ENCODE measurements around the gene SYF2. TPM values are rescaled to one million over a fixed set of nuclear protein-coding genes. Genes with fewer than 3 reads are reported as not detected.

The SYF2 gene
- total RNA-seq, 4 donors from 2014 or later = 2.8 to 63.1 (median 36.6) TPM

GRCh38 chr1:25201006-25201405, 31.3 kb downstream of the SYF2 start:
- 86 to 91% methylated on average over 4 to 7 of the region's 7 CpGs for WGBS, 2 donors (ENCODE audit: low coverage in 1 of 2)
- no peak overlapping the region for H3K4me3 ChIP-seq
- no peak overlapping the region for H3K27ac ChIP-seq
- no peaks in the 10 kb centered on the region for H3K9me3 ChIP-seq
- no peaks in the 10 kb centered on the region for H3K36me3 ChIP-seq
- TF ChIP-seq EP300 (IDR thresholded peaks at IDR 0.05; ENCODE audit: low read depth) = no peak
- no peak for TF ChIP-seq POLR2A (IDR thresholded peaks at IDR 0.05)
- no peak for TF ChIP-seq CTCF (IDR thresholded peaks at IDR 0.05)
- no peak for TF ChIP-seq POLR2AphosphoS5 (IDR thresholded peaks at IDR 0.05)
- in situ Hi-C loops (cut with MboI; ENCODE audit: low pct_ligation_motif_present in 1 of 4, low pct_unique_long_range_greater_than_20kb in 1 of 4, low sequenced_read_pairs in 3 of 4) = loop anchor here (25.0 kb wide), 2 partner anchors 514 to 539 kb away; no protein-coding TSS in a partner anchor
- H3K27me3 ChIP-seq = no peaks in the 10 kb centered on the region
- H3K4me1 ChIP-seq = peaks cover 6 to 33% (median 21%) of the 10 kb centered on the region in 4 donors
- no peak for DNase-seq
- intact Hi-C loops (cut with DNase I; ENCODE audit: low total_unique reads) = no loop called here

GRCh38 chr1:25199819-25200620, 32.3 kb downstream of the SYF2 start:
- H3K4me1 ChIP-seq = peaks cover 6 to 33% (median 23%) of the 10 kb centered on the region in 4 donors
- DNase-seq = no peak
- TF ChIP-seq POLR2A (IDR thresholded peaks at IDR 0.05) (no peak), POLR2AphosphoS5 (IDR thresholded peaks at IDR 0.05) (no peak), EP300 (IDR thresholded peaks at IDR 0.05; ENCODE audit: low read depth) (no peak), CTCF (IDR thresholded peaks at IDR 0.05) (no peak)

GRCh38 chr1:25198663-25199252, 33.5 kb downstream of the SYF2 start:
- 40% methylated on average over 1 to 20 of the region's 20 CpGs for WGBS, 2 donors (ENCODE audit: low coverage in 1 of 2)
- Histone ChIP-seq H3K4me3 (no peak overlapping the region), H3K4me1 (peaks cover 6 to 27% (median 23%) of the 10 kb centered on the region in 4 donors)

More at GRCh38 chr1:25199819-25200620, 32.3 kb downstream of the SYF2 start:
- Histone ChIP-seq H3K27me3 (no peaks in the 10 kb centered on the region), H3K27ac (no peak overlapping the region), H3K4me3 (no peak overlapping the region), H3K9me3 (no peaks in the 10 kb centered on the region), H3K36me3 (no peaks in the 10 kb centered on the region)
- 60 to 74% methylated on average over 1 to 20 of the region's 20 CpGs for WGBS, 2 donors (ENCODE audit: low coverage in 1 of 2)
- intact Hi-C loops (cut with DNase I; ENCODE audit: low total_unique reads) (no loop called here), in situ Hi-C loops (cut with MboI; ENCODE audit: low pct_ligation_motif_present in 1 of 4, low pct_unique_long_range_greater_than_20kb in 1 of 4, low sequenced_read_pairs in 3 of 4) (loop anchor here (25.0 kb wide), 2 partner anchors 513 to 538 kb away; no protein-coding TSS in a partner anchor)

More at GRCh38 chr1:25198663-25199252, 33.5 kb downstream of the SYF2 start:
- Histone ChIP-seq H3K9me3 (no peaks in the 10 kb centered on the region), H3K36me3 (no peaks in the 10 kb centered on the region), H3K27ac (peak overlapping the region; percentile 63 to 82 (median 73)), H3K27me3 (no peaks in the 10 kb centered on the region)
- in situ Hi-C loops (cut with MboI; ENCODE audit: low pct_ligation_motif_present in 1 of 4, low pct_unique_long_range_greater_than_20kb in 1 of 4, low sequenced_read_pairs in 3 of 4) = no loop called here
- TF ChIP-seq CTCF (IDR thresholded peaks at IDR 0.05) (peak in 2 of 5 experiments; percentile 27 to 37), POLR2AphosphoS5 (IDR thresholded peaks at IDR 0.05) (no peak)
- intact Hi-C loops (cut with DNase I; ENCODE audit: low total_unique reads) = no loop called here
- peak; percentile 53 for DNase-seq

All from transverse colon (tissue), 4 donors.